ENCODE data around the gene DIS3L2. TPM values are rescaled to one million over a fixed set of nuclear protein-coding genes. Genes with fewer than 3 reads are reported as not detected.

DIS3L2 gene
- total RNA-seq, 2 donors from 2014 or later, result 19.6 to 22.1 TPM

GRCh38 chr2:232293191-232293590 lies 331.7 kb downstream of the DIS3L2 start:
- no peaks in the 10 kb centered on the region for H3K9me3 ChIP-seq
- no peaks in the 10 kb centered on the region for H3K27me3 ChIP-seq
- no peaks in the 10 kb centered on the region for H3K36me3 ChIP-seq
- DNase-seq (ENCODE audit: low spot score), result peak; percentile 9
- H3K4me3 ChIP-seq, result no peak overlapping the region
- H3K4me1 ChIP-seq, result no peaks in the 10 kb centered on the region
- no peak overlapping the region for H3K27ac ChIP-seq
- TF ChIP-seq CTCF (IDR thresholded peaks at IDR 0.05), result no peak

GRCh38 chr2:232295971-232296370 lies 334.5 kb downstream of the DIS3L2 start:
- no peak overlapping the region for H3K4me3 ChIP-seq
- no peak for TF ChIP-seq CTCF (IDR thresholded peaks at IDR 0.05)

GRCh38 chr2:232296776-232297525 lies 335.4 kb downstream of the DIS3L2 start:
- TF ChIP-seq CTCF (IDR thresholded peaks at IDR 0.05), result no peak
- H3K4me1 ChIP-seq, result no peaks in the 10 kb centered on the region
- H3K27me3 ChIP-seq, result no peaks in the 10 kb centered on the region
- H3K36me3 ChIP-seq, result no peaks in the 10 kb centered on the region
- no peak overlapping the region for H3K27ac ChIP-seq
- H3K9me3 ChIP-seq, result no peaks in the 10 kb centered on the region
- no peak for DNase-seq (ENCODE audit: low spot score)
- H3K4me3 ChIP-seq, result no peak overlapping the region

More at GRCh38 chr2:232295971-232296370, 334.5 kb downstream of the DIS3L2 start:
- no peaks in the 10 kb centered on the region for H3K4me1 ChIP-seq
- no peaks in the 10 kb centered on the region for H3K9me3 ChIP-seq
- H3K27me3 ChIP-seq, result no peaks in the 10 kb centered on the region
- H3K27ac ChIP-seq, result no peak overlapping the region
- no peaks in the 10 kb centered on the region for H3K36me3 ChIP-seq
- DNase-seq (ENCODE audit: low spot score), result peak; percentile 2

- no peaks in the 10 kb centered on the region for H3K36me3 ChIP-seq
- no peak for DNase-seq (ENCODE audit: low spot score)
- H3K4me3 ChIP-seq, result no peak overlapping the region
- H3K9me3 ChIP-seq, result no peaks in the 10 kb centered on the region
- no peak for TF ChIP-seq CTCF (IDR thresholded peaks at IDR 0.05)
- no peak overlapping the region for H3K27ac ChIP-seq
- no peaks in the 10 kb centered on the region for H3K4me1 ChIP-seq
- H3K27me3 ChIP-seq, result no peaks in the 10 kb centered on the region
These were observed 337.6 kb downstream of the DIS3L2 start for GRCh38 chr2:232299084-232299483.

GRCh38 chr2:232299927-232300674 lies 338.6 kb downstream of the DIS3L2 start:
- Histone ChIP-seq H3K9me3 (no peaks in the 10 kb centered on the region), H3K27ac (no peak overlapping the region), H3K36me3 (no peaks in the 10 kb centered on the region), H3K4me1 (no peaks in the 10 kb centered on the region), H3K27me3 (no peaks in the 10 kb centered on the region), H3K4me3 (no peak overlapping the region)
- DNase-seq (ENCODE audit: low spot score), result no peak
- no peak for TF ChIP-seq CTCF (IDR thresholded peaks at IDR 0.05)
